GM08714 (cell line): ENCODE results near the gene LMTK3.

Source experiments
- H3K4me3 ChIP-seq: fragments of 200-500 bp; sonication (Bioruptor generic); 2 replicates; pipeline ENCODE4 v1.5.1; 2014; ENCODE audit warnings: mild to moderate bottlenecking, low read length, inconsistent platforms
- ZNF274 ChIP-seq: IDR thresholded peaks from 2 replicates; pipeline ENCODE4 v1.6.1; 2012; ENCODE audit warnings: mild to moderate bottlenecking, low read depth, low read length

Gene LMTK3

DNA sequence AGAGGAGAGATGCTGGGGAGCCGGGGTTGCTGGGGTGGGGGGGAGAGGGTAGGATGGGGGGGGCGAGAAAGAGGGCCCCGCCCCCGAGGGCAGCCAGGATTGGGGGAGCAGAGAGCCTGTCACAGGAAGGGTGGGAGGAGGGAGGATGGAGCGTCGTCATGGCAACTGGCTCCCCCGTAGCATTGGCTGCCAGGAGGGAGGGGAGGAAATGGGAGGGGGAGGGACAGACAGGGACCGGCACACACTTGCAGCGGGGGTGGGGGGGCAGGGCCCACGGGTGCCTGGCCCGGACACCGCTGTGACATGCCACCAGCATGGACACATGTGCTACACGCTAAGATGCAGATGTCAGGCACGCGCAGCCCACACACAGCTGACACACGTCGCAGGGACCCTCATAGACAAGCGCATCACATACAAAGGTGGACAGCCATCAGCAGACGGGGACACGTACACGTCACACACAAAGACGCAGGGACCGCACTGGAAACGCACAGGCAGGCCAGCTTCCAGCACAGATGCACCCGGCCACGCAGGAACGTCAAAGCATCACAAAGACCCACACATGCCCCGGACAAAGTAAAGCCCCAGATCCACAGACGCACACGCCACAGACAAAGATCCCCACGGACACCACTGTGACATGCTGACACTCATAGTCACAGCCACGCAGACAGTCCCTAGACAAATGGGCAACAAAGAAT is at the start of gene LMTK3:
TSS of gene LMTK3 (minus strand) at position 36 of the 704 bp plus-strand sequence. CDS start 259 bp downstream, outside the sequence.
- TF ChIP-seq ZNF274: no peak
- H3K4me3 ChIP-seq: no peak within 1 kb of the TSS

DNA sequence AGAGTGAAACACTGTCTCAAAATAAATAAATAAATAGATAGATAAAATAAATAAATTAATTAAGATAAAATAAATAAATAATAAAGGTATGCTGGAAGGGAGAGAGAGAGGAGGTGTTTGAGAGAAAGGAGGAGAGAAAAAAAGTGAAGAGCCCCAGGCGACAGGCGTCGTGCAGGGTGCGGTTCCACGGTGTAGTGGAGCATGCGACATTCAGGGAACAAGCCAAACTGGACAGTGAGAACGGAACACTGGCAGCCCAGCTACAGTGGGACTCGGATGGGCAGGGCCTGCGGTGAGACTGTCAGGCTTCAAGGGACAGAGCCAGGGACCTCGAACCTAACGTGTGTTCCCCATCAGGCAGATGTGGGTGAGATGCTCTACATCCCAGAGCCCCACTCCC is 49.8 kb upstream of the LMTK3 start:
- TF ChIP-seq ZNF274: no peak
- H3K4me3 ChIP-seq: no peak overlapping the region

GRCh38 chr19:48560095-48560530 is 48.5 kb upstream of the LMTK3 start:
- H3K4me3 ChIP-seq: no peak overlapping the region
- TF ChIP-seq ZNF274: no peak

- no peak for TF ChIP-seq ZNF274
- no peak overlapping the region for H3K4me3 ChIP-seq
Measured at GRCh38 chr19:48558018-48558684, 46.5 kb upstream of the LMTK3 start.

DNA sequence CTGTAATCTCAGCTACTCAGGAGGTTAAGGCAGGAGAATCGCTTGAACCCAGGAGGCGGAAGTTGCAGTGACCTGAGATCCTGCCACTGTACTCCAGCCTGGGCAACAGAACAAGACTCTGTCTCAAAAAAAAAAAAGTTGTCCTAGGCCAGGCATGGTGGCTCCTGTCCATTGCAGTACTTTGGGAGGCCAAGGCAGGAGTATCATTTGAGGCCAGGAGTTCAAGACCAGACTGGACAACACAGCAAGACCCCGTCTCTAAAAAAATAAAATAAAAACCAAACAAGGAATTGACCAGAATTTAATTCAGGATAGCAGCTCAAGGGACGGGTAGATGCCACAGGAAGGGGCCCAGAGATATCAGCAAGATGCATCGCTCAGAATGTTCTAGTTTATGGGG is 45.2 kb upstream of the LMTK3 start:
- no peak overlapping the region for H3K4me3 ChIP-seq
- TF ChIP-seq ZNF274: no peak

GRCh38 chr19:48556163-48556562 is 44.5 kb upstream of the LMTK3 start:
- no peak overlapping the region for H3K4me3 ChIP-seq
- TF ChIP-seq ZNF274: no peak

DNA sequence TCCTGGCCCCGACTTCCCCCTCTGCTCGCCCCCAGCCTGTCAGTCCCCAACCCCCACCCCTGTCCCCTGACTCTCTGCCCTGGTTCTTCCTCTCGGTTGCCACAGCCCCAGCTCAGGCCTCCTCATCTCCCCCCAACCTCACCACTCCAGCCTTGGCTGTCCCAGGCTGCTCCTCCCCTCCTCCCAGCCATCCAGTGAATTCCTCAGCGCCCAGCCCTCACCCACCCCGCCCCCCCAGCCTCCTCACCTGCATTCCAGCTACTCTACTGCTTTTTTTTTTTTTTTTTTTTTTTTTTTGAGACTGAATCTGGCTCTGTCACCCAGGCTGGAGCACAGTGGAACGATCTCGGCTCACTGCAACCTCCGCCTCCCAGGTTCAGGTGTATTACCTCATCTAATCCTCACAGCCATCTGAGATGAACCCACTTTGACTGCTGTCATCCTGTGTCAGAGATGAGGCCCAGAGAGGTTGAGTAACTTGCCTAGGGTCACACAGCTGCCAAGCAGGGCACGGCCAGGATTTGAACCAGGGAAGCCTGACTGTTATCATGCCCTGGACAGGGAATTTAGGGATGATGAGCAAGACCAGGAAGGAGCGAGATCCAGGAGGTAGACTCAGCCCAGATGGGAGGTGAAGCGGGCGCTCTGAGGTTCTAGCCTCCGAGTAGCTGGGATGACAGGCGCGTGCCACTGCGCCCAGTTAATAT is 42.9 kb upstream of the LMTK3 start:
- H3K4me3 ChIP-seq: no peak overlapping the region

DNA sequence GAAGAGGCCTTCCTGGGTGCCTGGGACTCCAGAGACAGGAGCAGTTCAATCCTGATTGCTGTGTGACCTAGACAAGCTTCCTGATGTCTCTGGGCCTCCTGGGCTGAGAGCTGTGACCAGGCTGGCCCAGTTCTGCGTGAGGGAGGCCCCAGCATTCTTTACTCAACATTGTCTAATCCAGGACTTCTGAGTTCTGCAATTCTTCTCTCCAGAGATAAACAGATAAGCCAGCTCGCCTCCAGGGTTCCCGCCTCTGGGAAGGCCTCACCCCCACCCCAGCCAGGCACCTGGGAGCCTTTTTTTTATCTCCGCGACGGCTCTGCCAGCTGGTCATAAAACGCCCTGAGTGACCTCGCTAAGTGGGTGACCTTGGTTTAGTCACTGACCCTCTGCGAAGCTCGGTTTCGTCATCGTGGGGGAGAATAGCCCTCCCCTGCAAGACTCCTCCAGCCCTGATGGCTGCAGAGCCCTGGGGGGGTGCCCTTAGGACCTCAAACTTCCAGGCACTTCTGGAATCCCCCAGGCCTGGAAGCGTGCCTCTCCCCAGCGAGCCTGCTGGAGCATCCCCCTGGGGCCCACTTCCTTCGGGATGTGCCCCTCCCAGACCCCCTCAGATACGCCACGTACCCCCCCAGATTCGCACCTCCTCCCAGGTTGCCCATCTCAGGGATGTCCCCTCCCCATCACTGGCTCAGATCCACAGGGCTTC is 42.2 kb upstream of the LMTK3 start:
- H3K4me3 ChIP-seq: no peak overlapping the region
- TF ChIP-seq ZNF274: no peak

More for the DNA sequence above, 42.9 kb upstream of the LMTK3 start:
- no peak for TF ChIP-seq ZNF274

GRCh38 chr19:48552406-48553322 is 41.0 kb upstream of the LMTK3 start:
- H3K4me3 ChIP-seq: no peak overlapping the region
- TF ChIP-seq ZNF274: no peak

- no peak within 1 kb of the TSS for H3K4me3 ChIP-seq
- no peak for TF ChIP-seq ZNF274
Measured at GRCh38 chr19:48551437-48552302, 40.0 kb upstream of the LMTK3 start, which contains the start of gene SULT2B1. Gene SULT2B1 (plus strand): TSS chr19:48552172. CDS start chr19:48552253, 81 bp downstream.

DNA sequence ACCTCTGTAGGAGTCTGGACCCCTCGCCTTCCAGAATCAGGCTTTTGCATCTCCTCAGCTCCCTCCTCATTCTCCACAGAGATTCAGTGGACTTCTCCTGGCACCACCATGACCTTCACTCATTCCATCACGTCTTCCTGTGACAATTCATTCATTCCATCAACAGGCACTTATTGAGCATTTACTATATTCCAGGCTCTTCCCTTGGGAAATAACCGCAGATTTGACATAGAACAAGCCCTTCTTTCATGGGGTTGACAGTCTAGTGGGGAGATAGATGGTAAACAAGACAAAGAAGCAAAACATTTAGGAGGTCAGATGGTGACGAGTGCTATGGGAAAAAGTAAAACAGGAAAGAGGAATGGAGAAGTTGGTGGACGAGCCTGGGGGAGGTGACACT is 37.7 kb upstream of the LMTK3 start:
- H3K4me3 ChIP-seq: no peak overlapping the region
- no peak for TF ChIP-seq ZNF274

DNA sequence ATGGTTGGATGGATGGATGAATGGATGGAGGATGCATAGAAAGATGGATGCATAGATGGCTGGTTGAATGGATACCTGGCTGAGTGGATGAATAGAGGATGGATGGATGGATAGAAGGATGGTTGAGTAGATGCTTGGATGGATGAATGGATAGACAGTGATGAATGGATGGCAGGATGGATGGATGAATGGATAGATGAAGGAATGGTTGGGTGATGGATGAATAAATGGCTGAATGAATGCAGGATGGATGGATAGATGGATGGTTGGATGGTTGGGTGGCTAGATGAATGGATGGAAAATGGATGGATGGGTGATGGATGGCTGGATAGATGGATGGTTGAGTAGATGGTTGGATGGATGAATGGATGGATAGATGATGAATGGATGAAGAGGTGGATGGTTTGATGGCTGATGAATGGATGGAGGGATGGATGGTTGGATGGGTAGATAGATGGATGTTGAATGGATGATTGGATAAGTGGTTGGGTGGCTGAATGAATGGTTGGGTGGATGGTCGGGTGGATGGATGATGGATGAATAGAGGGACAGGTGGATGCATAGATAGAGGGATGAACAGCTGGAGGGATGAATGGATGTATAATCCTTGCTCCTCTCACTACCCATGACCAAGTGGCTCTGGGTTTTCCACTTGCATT is 36.7 kb upstream of the LMTK3 start:
- no peak for TF ChIP-seq ZNF274
- H3K4me3 ChIP-seq: no peak overlapping the region

DNA sequence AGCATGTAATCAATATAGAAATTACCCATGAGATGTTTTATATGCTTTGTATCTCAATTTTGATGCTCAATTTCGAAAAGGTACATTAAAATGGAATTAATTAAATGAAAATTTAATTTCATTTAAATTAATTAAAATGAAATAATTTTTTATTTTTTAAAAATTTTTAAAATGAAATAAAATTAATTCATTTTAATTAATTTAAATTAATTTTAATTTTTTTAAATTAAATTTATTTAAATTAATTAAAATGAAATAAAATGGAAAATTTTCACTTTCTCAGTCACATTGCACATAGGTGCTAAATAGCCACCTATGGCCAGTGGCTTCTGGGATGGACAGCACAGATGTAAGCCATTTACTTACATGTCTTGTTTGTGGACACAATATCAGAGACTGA is 36.1 kb upstream of the LMTK3 start:
- H3K4me3 ChIP-seq: no peak overlapping the region
- TF ChIP-seq ZNF274: no peak
